HEK293 (cell line): ENCODE results near the gene ZFX.

ENCODE experiments used
- BCL11A ChIP-seq: fragments of 450-650 bp; formaldehyde crosslinking; IDR thresholded peaks from 2 replicates; pipeline ENCODE4 v1.5.1; 2016; ENCODE audit warnings: low read depth, missing biosample characterization, missing genetic modification characterization
- GFI1B ChIP-seq: fragments of 450-650 bp; formaldehyde crosslinking; IDR thresholded peaks from 2 replicates; pipeline ENCODE4 v1.5.1; 2016; ENCODE audit warnings: missing biosample characterization, missing genetic modification characterization
- GLI4 ChIP-seq: fragments of 450-650 bp; formaldehyde crosslinking; IDR thresholded peaks from 2 replicates; pipeline ENCODE4 v1.5.1; 2016; ENCODE audit warnings: missing biosample characterization, missing genetic modification characterization
- GLIS1 ChIP-seq: fragments of 450-650 bp; formaldehyde crosslinking; IDR thresholded peaks from 2 replicates; pipeline ENCODE4 v1.5.1; 2016; ENCODE audit warnings: missing biosample characterization, missing genetic modification characterization
- HOXA7 ChIP-seq: sonication (generic); formaldehyde crosslinking; IDR thresholded peaks from 2 replicates; pipeline ENCODE4 v1.8.1; 2022; ENCODE audit warnings: missing genetic modification reagents, borderline replicate concordance
- KLF1 ChIP-seq: fragments of 450-650 bp; formaldehyde crosslinking; IDR thresholded peaks from 2 replicates; pipeline ENCODE4 v1.5.1; 2016; ENCODE audit warnings: missing biosample characterization, missing genetic modification characterization
- REPIN1 ChIP-seq: fragments of 450-650 bp; formaldehyde crosslinking; IDR thresholded peaks from 2 replicates; pipeline ENCODE4 v1.5.1; 2017; ENCODE audit warnings: missing biosample characterization, missing genetic modification characterization, low read depth
- SETDB1 ChIP-seq: IDR thresholded peaks from one replicate; pipeline ENCODE4 v1.6.1; 2017; ENCODE audit warnings: mild to moderate bottlenecking, low read length, moderate library complexity, mixed read lengths; ENCODE audit not compliant: insufficient read length
- SP3 ChIP-seq: fragments of 450-650 bp; formaldehyde crosslinking; IDR thresholded peaks from 2 replicates; pipeline ENCODE4 v1.5.1; 2016; ENCODE audit warnings: missing biosample characterization, missing genetic modification characterization
- ZBTB1 ChIP-seq: fragments of 450-650 bp; formaldehyde crosslinking; IDR thresholded peaks from 2 replicates; pipeline ENCODE4 v1.5.1; 2016; ENCODE audit warnings: missing biosample characterization, missing genetic modification characterization
- ZBTB8A ChIP-seq: fragments of 450-650 bp; formaldehyde crosslinking; IDR thresholded peaks from 2 replicates; pipeline ENCODE4 v1.5.1; 2016; ENCODE audit warnings: missing biosample characterization, missing genetic modification characterization
- ZFP69B ChIP-seq: fragments of 450-650 bp; formaldehyde crosslinking; IDR thresholded peaks from 2 replicates; pipeline ENCODE4 v1.5.1; 2016; ENCODE audit warnings: missing biosample characterization, missing genetic modification characterization
- ZNF10 ChIP-seq: fragments of 450-650 bp; formaldehyde crosslinking; IDR thresholded peaks from 2 replicates; pipeline ENCODE4 v1.5.1; 2017; ENCODE audit warnings: missing biosample characterization, missing genetic modification characterization
- ZNF112 ChIP-seq: fragments of 450-650 bp; formaldehyde crosslinking; IDR thresholded peaks from 2 replicates; pipeline ENCODE4 v1.5.0; 2017; ENCODE audit warnings: missing biosample characterization, missing genetic modification characterization
- ZNF16 ChIP-seq: fragments of 450-650 bp; formaldehyde crosslinking; IDR thresholded peaks from 2 replicates; pipeline ENCODE4 v1.5.1; 2016; ENCODE audit warnings: low read depth, missing biosample characterization, missing genetic modification characterization
- ZNF416 ChIP-seq: fragments of 450-650 bp; formaldehyde crosslinking; IDR thresholded peaks from 2 replicates; pipeline ENCODE4 v1.5.1; 2016; ENCODE audit warnings: missing biosample characterization, missing genetic modification characterization
- ZNF558 ChIP-seq: fragments of 450-650 bp; formaldehyde crosslinking; IDR thresholded peaks from 2 replicates; pipeline ENCODE4 v1.5.1; 2016; ENCODE audit warnings: missing biosample characterization, missing genetic modification characterization
- ZNF571 ChIP-seq: fragments of 450-650 bp; formaldehyde crosslinking; IDR thresholded peaks from 2 replicates; pipeline ENCODE4 v1.5.0; 2017; ENCODE audit warnings: missing biosample characterization, missing genetic modification characterization
- ZNF585B ChIP-seq: fragments of 450-650 bp; formaldehyde crosslinking; IDR thresholded peaks from 2 replicates; pipeline ENCODE4 v1.5.1; 2016; ENCODE audit warnings: missing biosample characterization, missing genetic modification characterization
- ZNF610 ChIP-seq: fragments of 450-650 bp; formaldehyde crosslinking; IDR thresholded peaks from 2 replicates; pipeline ENCODE4 v1.5.1; 2016; ENCODE audit warnings: missing biosample characterization, missing genetic modification characterization, borderline replicate concordance
- ZNF629 ChIP-seq: fragments of 450-650 bp; formaldehyde crosslinking; IDR thresholded peaks from 2 replicates; pipeline ENCODE4 v1.5.1; 2017; ENCODE audit warnings: missing biosample characterization, missing genetic modification characterization
- ZNF654 ChIP-seq: fragments of 450-650 bp; formaldehyde crosslinking; IDR thresholded peaks from 2 replicates; pipeline ENCODE4 v1.5.1; 2016; ENCODE audit warnings: low read depth, missing biosample characterization, missing genetic modification characterization
- ZNF658 ChIP-seq: fragments of 450-650 bp; formaldehyde crosslinking; IDR thresholded peaks from 2 replicates; pipeline ENCODE4; 2016; ENCODE audit warnings: missing biosample characterization, missing genetic modification characterization
- ZNF660 ChIP-seq: fragments of 450-650 bp; IDR thresholded peaks from 2 replicates; pipeline ENCODE4 v1.5.1; 2018; ENCODE audit warnings: missing biosample characterization, mild to moderate bottlenecking, missing genetic modification characterization
- ZNF664 ChIP-seq: fragments of 450-650 bp; formaldehyde crosslinking; IDR thresholded peaks from 2 replicates; pipeline ENCODE4 v1.5.1; 2016; ENCODE audit warnings: missing biosample characterization, missing genetic modification characterization
- ZNF777 ChIP-seq: fragments of 450-650 bp; formaldehyde crosslinking; IDR thresholded peaks from 2 replicates; pipeline ENCODE4 v1.5.1; 2017; ENCODE audit warnings: missing biosample characterization, missing genetic modification characterization, borderline replicate concordance
- ZNF837 ChIP-seq: fragments of 450-650 bp; formaldehyde crosslinking; IDR thresholded peaks from 2 replicates; pipeline ENCODE4 v1.5.1; 2016; ENCODE audit warnings: missing biosample characterization, missing genetic modification characterization
- TF ChIP-seq, protein P1 (sequence below): fragments of 450-650 bp; formaldehyde crosslinking; IDR thresholded peaks from 2 replicates; pipeline ENCODE4 v1.5.1; 2016; ENCODE audit warnings: missing biosample characterization, missing genetic modification characterization
- TF ChIP-seq, protein P2 (sequence below): fragments of 450-650 bp; formaldehyde crosslinking; IDR thresholded peaks from 2 replicates; pipeline ENCODE4 v1.5.1; 2017; ENCODE audit warnings: missing biosample characterization, missing genetic modification characterization
- TF ChIP-seq, protein P3 (sequence below): fragments of 450-650 bp; formaldehyde crosslinking; IDR thresholded peaks from 2 replicates; pipeline ENCODE4 v1.5.1; 2016; ENCODE audit warnings: missing biosample characterization, missing genetic modification characterization
- TF ChIP-seq, protein P4 (sequence below): fragments of 450-650 bp; formaldehyde crosslinking; IDR thresholded peaks from 2 replicates; pipeline ENCODE4 v1.5.1; 2016; ENCODE audit warnings: missing biosample characterization, missing genetic modification characterization
- TF ChIP-seq, protein P5 (sequence below): fragments of 450-650 bp; formaldehyde crosslinking; IDR thresholded peaks from 2 replicates; pipeline ENCODE4 v1.5.1; 2016; ENCODE audit warnings: missing biosample characterization, missing genetic modification characterization, low read depth

ZFX gene

DNA sequence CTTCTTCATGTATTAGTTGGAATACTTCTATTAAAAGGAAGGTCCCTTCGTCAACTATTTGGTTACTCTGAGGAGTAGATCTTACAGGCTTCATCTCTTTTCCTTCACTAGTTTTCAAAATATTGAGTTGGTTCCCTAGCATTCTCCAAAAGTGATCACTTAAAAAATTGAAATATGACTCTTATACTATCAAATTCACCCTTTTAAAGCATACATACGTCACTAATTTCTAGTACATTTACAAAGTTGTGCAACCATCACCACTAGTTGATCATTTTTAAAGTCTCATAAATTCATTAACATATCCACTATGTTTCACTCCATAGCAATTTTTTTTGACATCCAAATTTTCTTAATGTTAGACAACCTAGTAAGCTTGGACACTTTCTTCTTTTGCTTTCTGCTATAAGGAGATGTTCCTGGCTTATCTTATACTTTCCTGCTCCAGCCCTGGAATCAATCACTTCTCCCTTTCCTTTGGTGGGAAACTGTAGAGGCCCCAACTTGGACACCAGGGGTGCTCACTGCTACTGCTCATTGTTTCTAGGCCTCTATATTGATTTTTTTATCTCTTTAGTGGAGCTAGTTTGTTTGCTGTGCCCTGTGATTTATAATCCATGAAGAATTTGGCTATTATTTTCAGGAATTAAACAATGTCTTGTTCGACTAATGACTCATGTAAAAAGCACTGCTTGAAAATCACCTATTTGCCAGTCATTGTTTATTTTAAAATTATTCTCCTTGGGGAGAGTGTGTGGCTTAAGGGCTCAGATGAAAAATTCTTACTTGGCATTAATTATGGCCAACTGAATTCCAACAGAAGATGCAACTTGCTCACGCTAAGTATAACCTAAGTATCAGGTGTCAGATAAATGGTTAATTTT lies 4.0 kb upstream of the ZFX start (continued):
- TF ChIP-seq BCL11A (tag by site-specific recombination) (peak; percentile 50), ZNF837 (tag by site-specific recombination) (no peak), REPIN1 (tag by site-specific recombination) (no peak), ZNF585B (tag by site-specific recombination) (no peak), ZBTB1 (no peak), ZNF664 (tag by site-specific recombination) (no peak), ZNF654 (tag by site-specific recombination) (0 out of 2 replicates have a peak, but pooled peaks have one; percentile 3), GFI1B (tag by site-specific recombination) (peak; percentile 96), ZNF658 (tag by site-specific recombination) (no peak), ZNF558 (tag by site-specific recombination) (0 out of 2 replicates have a peak, but pooled peaks have one; percentile 47), ZNF16 (no peak), ZNF629 (tag by site-specific recombination) (peak; percentile 69), GLIS1 (tag by site-specific recombination) (peak; percentile 73), ZNF610 (tag by site-specific recombination) (no peak), ZNF777 (no peak), ZNF416 (tag by site-specific recombination) (no peak), ZFP69B (tag by site-specific recombination) (no peak; the same call in 1 of the 2 replicates), ZNF10 (tag by site-specific recombination) (peak; percentile 67; the same call in 1 of the 2 replicates), HOXA7 (CRISPR knock-in tag) (no peak), SP3 (tag by site-specific recombination) (no peak; the same call in 1 of the 2 replicates), ZNF571 (tag by site-specific recombination) (no peak), ZBTB8A (peak; percentile 66; the same call in 1 of the 2 replicates), ZNF112 (tag by site-specific recombination) (no peak), GLI4 (tag by site-specific recombination) (no peak), ZNF660 (tag by site-specific recombination) (0 out of 2 replicates have a peak, but pooled peaks have one; percentile 28), SETDB1 (no peak), KLF1 (no peak)
- TF ChIP-seq, protein P1, sequence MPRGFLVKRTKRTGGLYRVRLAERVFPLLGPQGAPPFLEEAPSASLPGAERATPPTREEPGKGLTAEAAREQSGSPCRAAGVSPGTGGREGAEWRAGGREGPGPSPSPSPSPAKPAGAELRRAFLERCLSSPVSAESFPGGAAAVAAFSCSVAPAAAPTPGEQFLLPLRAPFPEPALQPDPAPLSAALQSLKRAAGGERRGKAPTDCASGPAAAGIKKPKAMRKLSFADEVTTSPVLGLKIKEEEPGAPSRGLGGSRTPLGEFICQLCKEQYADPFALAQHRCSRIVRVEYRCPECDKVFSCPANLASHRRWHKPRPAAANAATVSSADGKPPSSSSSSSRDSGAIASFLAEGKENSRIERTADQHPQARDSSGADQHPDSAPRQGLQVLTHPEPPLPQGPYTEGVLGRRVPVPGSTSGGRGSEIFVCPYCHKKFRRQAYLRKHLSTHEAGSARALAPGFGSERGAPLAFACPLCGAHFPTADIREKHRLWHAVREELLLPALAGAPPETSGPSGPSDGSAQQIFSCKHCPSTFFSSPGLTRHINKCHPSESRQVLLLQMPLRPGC, result peak; percentile 75; the same call in 1 of the 2 replicates
- TF ChIP-seq, protein P2, sequence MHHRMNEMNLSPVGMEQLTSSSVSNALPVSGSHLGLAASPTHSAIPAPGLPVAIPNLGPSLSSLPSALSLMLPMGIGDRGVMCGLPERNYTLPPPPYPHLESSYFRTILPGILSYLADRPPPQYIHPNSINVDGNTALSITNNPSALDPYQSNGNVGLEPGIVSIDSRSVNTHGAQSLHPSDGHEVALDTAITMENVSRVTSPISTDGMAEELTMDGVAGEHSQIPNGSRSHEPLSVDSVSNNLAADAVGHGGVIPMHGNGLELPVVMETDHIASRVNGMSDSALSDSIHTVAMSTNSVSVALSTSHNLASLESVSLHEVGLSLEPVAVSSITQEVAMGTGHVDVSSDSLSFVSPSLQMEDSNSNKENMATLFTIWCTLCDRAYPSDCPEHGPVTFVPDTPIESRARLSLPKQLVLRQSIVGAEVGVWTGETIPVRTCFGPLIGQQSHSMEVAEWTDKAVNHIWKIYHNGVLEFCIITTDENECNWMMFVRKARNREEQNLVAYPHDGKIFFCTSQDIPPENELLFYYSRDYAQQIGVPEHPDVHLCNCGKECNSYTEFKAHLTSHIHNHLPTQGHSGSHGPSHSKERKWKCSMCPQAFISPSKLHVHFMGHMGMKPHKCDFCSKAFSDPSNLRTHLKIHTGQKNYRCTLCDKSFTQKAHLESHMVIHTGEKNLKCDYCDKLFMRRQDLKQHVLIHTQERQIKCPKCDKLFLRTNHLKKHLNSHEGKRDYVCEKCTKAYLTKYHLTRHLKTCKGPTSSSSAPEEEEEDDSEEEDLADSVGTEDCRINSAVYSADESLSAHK (tag by site-specific recombination), result peak; percentile 89
- TF ChIP-seq, protein P3, sequence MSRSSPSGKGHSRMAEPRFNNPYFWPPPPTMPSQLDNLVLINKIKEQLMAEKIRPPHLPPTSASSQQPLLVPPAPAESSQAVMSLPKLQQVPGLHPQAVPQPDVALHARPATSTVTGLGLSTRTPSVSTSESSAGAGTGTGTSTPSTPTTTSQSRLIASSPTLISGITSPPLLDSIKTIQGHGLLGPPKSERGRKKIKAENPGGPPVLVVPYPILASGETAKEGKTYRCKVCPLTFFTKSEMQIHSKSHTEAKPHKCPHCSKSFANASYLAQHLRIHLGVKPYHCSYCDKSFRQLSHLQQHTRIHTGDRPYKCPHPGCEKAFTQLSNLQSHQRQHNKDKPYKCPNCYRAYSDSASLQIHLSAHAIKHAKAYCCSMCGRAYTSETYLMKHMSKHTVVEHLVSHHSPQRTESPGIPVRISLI, result peak; percentile 35; the same call in 1 of the 2 replicates
- TF ChIP-seq, protein P4, sequence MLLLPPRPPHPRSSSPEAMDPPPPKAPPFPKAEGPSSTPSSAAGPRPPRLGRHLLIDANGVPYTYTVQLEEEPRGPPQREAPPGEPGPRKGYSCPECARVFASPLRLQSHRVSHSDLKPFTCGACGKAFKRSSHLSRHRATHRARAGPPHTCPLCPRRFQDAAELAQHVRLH, result peak; percentile 53; the same call in 1 of the 2 replicates
- TF ChIP-seq, protein P5, sequence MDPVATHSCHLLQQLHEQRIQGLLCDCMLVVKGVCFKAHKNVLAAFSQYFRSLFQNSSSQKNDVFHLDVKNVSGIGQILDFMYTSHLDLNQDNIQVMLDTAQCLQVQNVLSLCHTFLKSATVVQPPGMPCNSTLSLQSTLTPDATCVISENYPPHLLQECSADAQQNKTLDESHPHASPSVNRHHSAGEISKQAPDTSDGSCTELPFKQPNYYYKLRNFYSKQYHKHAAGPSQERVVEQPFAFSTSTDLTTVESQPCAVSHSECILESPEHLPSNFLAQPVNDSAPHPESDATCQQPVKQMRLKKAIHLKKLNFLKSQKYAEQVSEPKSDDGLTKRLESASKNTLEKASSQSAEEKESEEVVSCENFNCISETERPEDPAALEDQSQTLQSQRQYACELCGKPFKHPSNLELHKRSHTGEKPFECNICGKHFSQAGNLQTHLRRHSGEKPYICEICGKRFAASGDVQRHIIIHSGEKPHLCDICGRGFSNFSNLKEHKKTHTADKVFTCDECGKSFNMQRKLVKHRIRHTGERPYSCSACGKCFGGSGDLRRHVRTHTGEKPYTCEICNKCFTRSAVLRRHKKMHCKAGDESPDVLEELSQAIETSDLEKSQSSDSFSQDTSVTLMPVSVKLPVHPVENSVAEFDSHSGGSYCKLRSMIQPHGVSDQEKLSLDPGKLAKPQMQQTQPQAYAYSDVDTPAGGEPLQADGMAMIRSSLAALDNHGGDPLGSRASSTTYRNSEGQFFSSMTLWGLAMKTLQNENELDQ (tag by site-specific recombination), result no peak
